Measurements from ENCODE around the gene GBX2.

GRCh38 chr2:236166796-236167296 lies 1.3 kb downstream of the GBX2 start:
- TF ChIP-seq, protein P1, sequence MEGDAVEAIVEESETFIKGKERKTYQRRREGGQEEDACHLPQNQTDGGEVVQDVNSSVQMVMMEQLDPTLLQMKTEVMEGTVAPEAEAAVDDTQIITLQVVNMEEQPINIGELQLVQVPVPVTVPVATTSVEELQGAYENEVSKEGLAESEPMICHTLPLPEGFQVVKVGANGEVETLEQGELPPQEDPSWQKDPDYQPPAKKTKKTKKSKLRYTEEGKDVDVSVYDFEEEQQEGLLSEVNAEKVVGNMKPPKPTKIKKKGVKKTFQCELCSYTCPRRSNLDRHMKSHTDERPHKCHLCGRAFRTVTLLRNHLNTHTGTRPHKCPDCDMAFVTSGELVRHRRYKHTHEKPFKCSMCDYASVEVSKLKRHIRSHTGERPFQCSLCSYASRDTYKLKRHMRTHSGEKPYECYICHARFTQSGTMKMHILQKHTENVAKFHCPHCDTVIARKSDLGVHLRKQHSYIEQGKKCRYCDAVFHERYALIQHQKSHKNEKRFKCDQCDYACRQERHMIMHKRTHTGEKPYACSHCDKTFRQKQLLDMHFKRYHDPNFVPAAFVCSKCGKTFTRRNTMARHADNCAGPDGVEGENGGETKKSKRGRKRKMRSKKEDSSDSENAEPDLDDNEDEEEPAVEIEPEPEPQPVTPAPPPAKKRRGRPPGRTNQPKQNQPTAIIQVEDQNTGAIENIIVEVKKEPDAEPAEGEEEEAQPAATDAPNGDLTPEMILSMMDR (IDR thresholded peaks at IDR 0.05) = no peak
- no peak for TF ChIP-seq POLR2A (IDR thresholded peaks at IDR 0.05)

Data from esophagus squamous epithelium (tissue), 4 donors.